Measurements from ENCODE around the gene NEUROG2. TPM values are rescaled to one million over a fixed set of nuclear protein-coding genes. Genes with fewer than 3 reads are reported as not detected.

Gene NEUROG2
- total RNA-seq, 1 donor = not detected

DNA sequence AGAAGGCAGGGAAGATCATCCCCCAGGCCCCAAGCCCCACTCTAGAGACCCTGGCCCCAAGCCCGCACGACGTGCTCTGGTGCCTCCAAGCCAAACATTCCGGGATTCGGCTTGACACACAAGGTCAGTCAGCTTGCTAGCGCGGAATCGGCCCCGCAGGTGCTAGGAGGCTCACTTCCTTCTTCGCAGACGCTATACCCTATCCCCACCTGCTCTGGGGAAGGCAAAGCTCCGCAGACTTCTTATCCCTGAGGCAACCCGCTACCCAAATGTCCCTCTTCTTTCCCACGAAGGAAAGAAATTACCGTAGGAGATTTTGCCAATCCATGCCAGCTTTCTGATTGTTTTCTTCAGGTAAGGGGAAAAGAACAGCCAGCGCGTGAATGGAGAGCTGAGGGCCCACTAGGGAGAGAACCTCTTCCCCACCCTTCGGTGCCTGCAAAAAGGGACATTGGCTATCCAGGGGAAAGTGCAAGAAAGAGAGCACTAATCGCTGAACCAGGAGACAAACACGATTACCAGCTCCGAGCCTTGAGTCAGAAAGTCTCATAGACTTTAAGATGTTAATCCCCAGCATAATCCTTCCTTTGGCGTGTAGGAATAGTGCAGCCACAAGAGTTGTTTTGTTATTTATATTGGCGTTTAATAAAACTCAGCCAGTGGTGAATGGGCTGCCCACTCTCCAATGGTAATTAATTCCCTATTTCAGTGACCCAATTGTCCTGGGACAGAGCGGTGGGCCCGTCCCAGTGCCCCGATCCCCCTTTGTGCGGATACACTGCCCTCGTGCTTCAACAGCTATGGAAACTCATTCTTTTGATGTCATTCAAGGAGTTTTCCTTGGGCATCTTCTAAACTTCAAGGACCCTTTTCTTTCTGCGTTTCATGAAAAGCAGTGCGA is 5.4 kb upstream of the NEUROG2 start:
- TF ChIP-seq, protein P1, sequence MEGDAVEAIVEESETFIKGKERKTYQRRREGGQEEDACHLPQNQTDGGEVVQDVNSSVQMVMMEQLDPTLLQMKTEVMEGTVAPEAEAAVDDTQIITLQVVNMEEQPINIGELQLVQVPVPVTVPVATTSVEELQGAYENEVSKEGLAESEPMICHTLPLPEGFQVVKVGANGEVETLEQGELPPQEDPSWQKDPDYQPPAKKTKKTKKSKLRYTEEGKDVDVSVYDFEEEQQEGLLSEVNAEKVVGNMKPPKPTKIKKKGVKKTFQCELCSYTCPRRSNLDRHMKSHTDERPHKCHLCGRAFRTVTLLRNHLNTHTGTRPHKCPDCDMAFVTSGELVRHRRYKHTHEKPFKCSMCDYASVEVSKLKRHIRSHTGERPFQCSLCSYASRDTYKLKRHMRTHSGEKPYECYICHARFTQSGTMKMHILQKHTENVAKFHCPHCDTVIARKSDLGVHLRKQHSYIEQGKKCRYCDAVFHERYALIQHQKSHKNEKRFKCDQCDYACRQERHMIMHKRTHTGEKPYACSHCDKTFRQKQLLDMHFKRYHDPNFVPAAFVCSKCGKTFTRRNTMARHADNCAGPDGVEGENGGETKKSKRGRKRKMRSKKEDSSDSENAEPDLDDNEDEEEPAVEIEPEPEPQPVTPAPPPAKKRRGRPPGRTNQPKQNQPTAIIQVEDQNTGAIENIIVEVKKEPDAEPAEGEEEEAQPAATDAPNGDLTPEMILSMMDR (IDR thresholded peaks at IDR 0.05; ENCODE audit: insufficient read depth, low read depth, low read length) = no peak
- H3K4me3 ChIP-seq (ENCODE audit: low read depth, low read length) = no peak overlapping the region
- DNase-seq (ENCODE audit: low read depth) = no peak

DNA sequence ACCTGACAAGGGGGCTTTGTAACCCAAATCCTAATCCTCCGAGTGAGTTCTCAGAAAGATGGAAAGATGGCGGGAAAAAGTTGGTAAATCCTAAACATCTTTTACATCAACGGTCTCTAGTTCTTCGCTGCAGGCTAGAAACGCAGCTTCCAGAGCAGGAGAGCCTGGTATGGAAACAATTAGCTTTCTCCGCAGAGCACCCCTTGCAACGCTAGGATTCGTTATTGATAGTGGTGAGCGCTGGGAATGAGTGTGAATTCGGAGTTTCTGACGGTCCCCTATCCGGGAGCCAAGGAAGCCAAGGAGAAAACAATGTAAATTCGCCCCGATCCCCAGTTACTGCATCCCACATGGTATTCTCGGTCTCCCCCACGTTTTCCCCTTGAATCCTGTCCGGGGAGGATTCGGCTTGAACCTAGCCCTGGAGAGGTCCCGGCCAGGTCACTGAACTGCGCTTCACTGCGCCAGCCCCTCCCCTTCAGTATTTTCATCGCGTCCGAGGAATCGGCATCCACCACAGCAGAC is 4.7 kb upstream of the NEUROG2 start:
- no peak for DNase-seq (ENCODE audit: low read depth)
- H3K4me3 ChIP-seq (ENCODE audit: low read depth, low read length) = no peak overlapping the region
- TF ChIP-seq, protein P1 (IDR thresholded peaks at IDR 0.05; ENCODE audit: insufficient read depth, low read depth, low read length) = no peak

DNA sequence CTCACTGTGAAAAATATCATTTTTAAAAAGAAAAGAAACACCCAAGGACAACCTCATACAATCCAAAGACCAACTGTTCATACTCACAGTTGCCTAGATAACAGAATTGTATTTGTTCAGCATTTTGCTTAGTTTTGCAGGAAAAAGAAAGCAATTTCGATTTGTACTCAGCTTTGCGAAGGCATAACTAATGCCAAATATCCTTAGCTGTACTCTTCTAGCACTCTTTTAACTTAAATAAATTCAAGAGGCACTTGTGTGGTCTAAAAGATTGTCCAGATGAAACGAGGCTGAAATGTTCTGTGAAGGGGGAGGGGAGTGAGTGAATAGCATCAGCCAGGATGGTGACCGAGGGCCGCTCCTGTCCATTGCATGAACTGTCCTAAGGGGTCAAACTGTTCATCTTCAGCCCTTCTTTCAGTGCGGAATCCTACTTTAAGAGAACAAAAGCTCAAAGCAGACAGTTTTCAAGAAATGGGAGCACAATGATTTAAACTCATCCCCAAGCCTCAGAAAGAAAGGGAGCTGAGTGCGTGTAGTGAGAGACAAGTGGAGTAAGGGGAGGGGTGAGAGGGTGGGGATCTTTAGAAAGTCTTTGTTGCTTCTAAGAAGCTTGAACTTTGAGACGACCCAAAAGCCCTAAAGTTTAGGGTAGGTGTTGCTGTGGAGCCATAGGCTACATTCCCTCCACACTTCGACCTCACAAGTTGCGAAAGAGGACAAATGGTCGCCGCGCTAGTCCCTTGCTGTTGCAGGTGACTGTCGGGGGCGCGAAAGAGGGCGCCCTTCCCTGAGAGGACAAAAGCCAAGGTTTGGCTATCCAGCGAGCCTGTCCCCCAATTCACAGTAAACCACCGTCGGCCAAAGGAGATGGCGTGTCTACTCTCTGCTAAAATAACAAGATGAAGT is 4.0 kb upstream of the NEUROG2 start:
- H3K4me3 ChIP-seq (ENCODE audit: low read depth, low read length) = no peak overlapping the region
- TF ChIP-seq, protein P1 (IDR thresholded peaks at IDR 0.05; ENCODE audit: insufficient read depth, low read depth, low read length) = no peak
- no peak for DNase-seq (ENCODE audit: low read depth)

DNA sequence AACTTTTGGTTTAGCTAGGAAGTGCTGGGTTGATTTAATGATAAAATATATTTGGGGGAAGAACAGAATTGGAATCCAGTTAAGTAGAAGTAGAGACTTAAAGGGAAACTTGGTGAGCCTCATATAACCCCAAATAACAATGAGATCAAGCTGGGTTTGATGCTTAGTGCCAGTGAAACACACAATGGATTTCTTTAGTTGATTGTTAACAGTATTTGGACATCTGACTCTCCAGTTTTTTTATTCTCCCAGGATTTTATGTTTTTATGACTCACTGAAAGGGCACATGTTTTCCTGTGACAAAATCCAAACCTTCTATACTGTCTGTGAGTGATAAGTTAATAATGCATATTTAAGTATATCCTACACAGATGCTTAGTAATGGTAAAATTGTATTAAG is 2.7 kb upstream of the NEUROG2 start:
- DNase-seq (ENCODE audit: low read depth) = no peak

DNA sequence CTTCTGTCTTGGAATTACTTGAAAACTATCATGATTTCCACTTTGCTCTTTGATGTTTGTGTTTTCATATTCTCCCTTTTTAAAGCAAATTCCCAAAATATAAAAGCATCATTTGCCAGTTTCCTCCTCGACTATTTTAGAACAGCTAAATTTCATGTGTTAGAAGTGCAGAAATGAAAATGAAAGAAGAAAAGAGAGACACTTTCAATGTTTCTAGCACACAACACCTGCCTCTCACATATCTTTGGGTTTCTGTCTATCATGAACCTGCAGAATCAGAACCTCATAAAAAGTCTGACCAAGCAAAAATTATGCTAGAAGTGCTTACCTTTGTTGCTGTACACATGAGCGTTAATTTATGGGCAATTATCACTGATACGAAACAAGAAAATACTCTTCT is 1.9 kb upstream of the NEUROG2 start:
- H3K4me3 ChIP-seq (ENCODE audit: low read depth, low read length) = no peak overlapping the region
- DNase-seq (ENCODE audit: low read depth) = no peak
- TF ChIP-seq, protein P1 (IDR thresholded peaks at IDR 0.05; ENCODE audit: insufficient read depth, low read depth, low read length) = no peak

More for the DNA sequence above, 2.7 kb upstream of the NEUROG2 start:
- TF ChIP-seq, protein P1 (IDR thresholded peaks at IDR 0.05; ENCODE audit: insufficient read depth, low read depth, low read length) = no peak
- no peak overlapping the region for H3K4me3 ChIP-seq (ENCODE audit: low read depth, low read length)

DNA sequence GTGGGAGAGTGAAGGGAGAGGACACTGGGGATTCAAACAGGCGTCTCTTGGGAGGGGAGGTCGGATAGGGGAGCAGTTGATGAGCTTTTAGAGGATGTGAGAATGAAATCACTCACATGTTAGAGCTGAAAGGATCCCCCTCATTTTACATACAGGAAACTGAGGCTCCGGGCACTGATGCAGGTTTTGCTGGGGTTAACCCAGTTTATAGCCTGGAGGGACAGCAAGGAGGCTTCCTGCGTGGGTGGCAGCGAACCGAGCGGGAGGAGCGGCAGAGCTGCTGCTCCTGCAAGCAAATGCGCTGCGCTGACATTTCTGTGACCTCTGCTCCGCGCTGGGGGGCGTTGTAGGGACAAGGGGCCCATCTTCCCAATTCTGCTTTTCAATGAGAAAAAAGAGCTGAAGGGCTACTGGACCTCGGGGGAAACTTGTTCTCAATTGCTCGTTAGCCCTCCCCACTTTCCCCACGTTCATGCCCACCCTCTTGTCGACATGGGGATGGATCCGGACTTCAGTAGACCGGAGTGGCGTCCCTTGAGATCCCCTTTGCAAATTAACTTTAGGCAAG is 1.2 kb upstream of the NEUROG2 start:
- no peak overlapping the region for H3K4me3 ChIP-seq (ENCODE audit: low read depth, low read length)
- no peak for DNase-seq (ENCODE audit: low read depth)
- TF ChIP-seq, protein P1 (IDR thresholded peaks at IDR 0.05; ENCODE audit: insufficient read depth, low read depth, low read length) = no peak
